HG03097 (cell line): ENCODE data around the gene ST7.
A peak's percentile ranks its signal among the peaks of the same experiment; 100 is the strongest.
"Not testable (repeated sequence)": the region's sequence is repeated elsewhere in the genome, so short reads cannot be mapped to it uniquely, and the experiment has no call there.

ENCODE experiments used
- ATAC-seq: cut with Tn5 transposase; IDR thresholded peaks from one replicate; pipeline ENCODE4 v1.9.1; 2021; ENCODE audit not compliant: unreplicated experiment, low FRiP score

Gene ST7

GRCh38 chr7:117120321-117120720 is 167.0 kb downstream of the ST7 start:
- ATAC-seq, result not testable (repeated sequence)

GRCh38 chr7:117122036-117122435 is 168.7 kb downstream of the ST7 start:
- ATAC-seq, result not testable (repeated sequence)

DNA sequence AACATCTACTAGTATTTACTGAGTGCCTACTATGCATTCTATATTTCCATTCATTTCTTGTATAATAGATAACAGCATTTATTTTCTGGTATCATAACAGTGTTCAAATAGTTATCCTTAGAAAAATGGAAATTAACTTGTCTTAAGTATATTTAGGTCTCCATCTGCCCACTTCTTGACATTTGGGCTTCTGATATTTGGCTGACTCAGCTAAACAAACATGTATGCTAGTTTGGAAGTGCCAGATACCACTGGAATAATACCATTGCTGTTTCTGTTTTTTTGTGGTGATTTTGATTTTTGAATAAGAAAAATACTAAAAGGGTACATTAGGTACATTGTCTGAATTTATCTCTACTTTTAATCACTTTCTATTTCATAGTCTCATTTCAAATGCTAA is 169.2 kb downstream of the ST7 start:
- ATAC-seq, result no peak

- ATAC-seq, result no peak
Measured at GRCh38 chr7:117123311-117123926, 170.1 kb downstream of the ST7 start.

GRCh38 chr7:117124591-117125220 is 171.4 kb downstream of the ST7 start:
- ATAC-seq, result no peak

DNA sequence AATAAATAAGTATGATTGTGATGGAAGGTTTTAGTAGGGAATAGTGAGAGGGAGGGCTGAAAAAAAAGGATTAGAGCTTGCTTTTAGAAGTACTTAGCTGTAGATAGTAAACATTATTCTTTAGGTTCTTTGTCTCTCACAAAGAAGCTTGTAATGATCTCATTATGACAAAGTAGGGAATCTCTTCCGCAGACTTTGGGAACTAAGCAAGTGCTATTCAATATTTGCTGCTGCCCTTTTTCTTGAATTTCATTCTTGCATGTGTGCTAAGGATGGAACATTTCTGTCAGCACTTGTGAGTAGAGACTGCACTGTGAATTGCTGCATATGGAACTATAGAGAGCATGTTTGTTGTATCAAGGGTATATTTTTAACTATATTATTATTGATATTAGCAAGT is 173.4 kb downstream of the ST7 start:
- no peak for ATAC-seq

DNA sequence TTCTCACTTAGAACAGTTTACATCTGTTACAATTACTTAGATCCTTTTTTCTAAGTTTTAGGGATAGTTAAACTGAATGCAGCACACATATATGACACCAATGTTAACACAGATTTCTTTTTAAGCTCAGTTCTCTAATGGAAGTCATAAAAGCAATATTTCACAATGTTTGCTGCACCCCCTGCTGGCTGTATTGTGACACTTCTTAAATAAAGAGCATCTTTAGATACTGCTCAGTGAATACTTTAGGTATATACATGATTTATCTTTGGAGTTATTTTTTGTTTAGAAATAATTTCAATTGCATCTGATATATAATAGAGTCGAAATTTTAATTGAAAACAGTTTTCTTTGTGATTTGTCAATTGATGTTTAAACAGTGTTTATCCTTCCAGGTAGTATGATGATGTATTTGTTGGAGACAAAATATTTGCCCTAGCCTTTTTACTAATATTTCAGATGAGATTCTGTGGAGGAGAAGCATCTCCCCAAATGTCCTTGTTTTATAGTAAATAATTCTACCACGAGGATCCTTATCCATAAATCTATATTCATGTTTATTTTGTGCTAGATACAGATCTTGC is 174.4 kb downstream of the ST7 start:
- no peak for ATAC-seq

DNA sequence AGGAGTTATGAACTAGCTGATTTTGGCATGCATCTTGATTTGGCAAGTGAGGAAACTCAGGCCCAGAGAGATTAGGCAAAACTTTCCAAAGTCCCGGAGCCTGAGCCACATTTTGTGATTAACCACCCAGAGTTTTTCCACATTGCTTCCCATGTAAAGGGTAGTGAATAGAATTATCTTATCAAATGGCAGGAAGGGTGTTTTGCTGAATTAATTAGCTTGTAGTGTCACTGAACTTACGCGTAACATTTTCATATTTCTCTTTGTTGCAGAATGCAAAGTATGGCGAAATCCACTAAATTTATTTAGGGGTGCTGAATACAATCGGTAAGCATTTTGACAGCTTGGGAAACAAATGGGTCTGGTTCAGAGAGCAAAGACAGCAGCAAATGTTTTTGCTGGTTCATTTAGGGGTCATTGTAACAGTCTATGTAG is 176.2 kb downstream of the ST7 start:
- no peak for ATAC-seq

- no peak for ATAC-seq
Measured at GRCh38 chr7:117130262-117130661, 177.0 kb downstream of the ST7 start.

- no peak for ATAC-seq
Measured at GRCh38 chr7:117132321-117133120, 179.2 kb downstream of the ST7 start.

- no peak for ATAC-seq
Measured at GRCh38 chr7:117133125-117133524, 179.8 kb downstream of the ST7 start.

DNA sequence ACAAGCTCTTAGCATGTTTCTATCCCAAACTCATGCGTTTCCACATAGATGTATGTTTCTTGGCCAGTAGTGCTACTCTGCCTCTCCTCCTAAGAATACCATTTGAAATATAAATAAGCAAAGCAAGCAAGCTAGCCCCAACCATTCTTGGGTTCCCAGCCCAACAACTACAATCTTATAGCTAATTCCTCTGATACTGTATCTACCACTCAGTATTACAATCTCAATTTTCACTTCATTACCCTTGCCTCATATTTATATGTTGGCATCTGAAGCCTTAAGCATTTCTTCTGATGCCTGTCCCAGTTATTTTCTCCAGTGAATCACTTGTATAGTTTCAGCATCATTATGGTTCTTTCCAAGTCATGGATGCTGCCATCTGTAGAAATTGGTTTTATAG is 181.1 kb downstream of the ST7 start:
- peak; percentile 10 for ATAC-seq

DNA sequence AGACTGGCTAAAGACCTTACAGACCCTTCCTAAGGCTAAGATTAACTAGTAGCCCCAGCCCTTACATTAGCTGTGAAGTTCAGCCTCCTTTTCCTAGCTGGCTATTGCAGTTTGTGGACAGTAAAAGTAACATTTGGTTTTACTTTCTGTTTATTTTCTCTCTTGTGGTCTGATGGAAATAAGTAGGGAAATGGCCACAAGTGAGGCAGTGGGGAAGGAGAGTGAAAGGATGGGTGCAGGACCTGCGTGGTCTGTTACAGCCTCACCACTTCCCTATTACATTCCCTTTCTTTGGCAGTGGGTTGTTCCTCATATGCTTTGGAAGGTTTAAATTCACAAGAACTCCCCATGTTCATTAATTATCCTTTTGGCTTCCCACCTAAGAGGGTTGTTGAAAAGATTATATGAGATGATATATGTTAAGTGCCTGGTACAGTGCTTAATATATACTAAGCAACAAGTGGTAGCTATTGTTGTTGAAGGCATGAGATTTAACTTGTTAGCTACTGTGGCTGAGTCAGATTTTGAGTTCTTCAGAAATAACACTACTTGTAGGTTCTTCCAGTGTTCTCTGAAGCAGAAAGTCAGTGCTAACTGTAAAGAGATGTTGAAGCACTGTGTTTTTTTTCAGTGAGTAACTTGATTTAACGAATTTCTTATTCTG is 181.7 kb downstream of the ST7 start:
- ATAC-seq, result peak; percentile 59

- no peak for ATAC-seq
Measured at GRCh38 chr7:117135553-117135891, 182.2 kb downstream of the ST7 start.

DNA sequence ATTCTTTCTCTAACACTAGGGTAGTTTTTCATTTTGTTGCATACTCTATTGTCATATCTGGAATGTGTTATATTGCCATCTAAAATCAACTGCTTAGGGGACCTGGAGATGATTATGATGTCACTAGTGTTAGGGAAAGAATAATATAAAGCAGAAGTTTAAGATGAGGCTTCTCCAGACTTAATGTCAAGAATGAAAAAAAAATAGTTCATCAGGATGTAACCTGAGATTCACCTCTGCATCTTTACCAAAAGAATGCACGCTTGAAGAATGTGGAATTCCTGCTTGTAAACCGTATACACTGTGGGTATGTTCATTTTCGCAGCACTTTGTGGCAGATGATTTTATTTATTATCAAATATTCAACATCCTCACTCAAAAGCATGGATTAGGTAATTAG is 184.6 kb downstream of the ST7 start:
- no peak for ATAC-seq

DNA sequence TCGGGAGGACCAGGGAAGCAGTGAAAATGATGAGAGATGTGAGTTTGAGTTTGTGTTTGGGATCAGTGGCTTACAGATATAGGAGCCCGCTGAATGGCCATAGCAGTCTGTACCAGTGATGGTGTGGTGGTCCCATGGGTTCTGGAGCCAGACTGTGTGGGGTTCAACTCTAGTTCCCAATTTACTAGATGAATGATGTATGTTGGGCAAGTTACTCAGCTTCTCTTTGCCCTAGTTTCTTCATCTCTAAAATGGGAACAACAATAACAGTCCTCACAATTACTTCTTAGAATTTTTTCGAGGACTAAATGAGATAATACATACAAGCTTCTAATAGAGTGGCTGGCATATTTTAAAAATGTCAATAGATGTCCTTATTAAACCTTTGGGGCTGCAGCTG is 185.2 kb downstream of the ST7 start:
- ATAC-seq, result no peak

DNA sequence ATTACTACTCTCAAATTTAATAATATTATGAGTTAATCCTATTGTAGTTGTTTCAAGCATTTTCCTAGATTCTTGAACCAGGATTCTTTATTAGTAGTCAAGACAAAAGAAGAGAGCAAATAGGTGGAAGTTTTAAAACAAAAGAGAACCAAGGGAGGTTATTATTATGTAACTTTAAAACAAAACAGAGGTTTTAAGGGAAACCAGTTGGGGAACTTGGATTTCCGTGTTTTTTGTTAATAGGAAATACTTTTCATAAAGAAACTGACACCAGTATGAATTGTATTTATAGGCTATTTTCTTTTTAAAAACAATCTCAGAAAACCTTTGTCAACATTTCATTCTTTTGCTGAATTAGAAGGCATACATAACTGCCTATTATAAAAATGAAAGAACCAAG is 185.7 kb downstream of the ST7 start:
- no peak for ATAC-seq

GRCh38 chr7:117139397-117139984 is 186.2 kb downstream of the ST7 start:
- ATAC-seq, result no peak

GRCh38 chr7:117140921-117141320 is 187.6 kb downstream of the ST7 start:
- ATAC-seq, result no peak

- ATAC-seq, result no peak
Measured at GRCh38 chr7:117143066-117143465, 189.8 kb downstream of the ST7 start.

GRCh38 chr7:117143580-117143979 is 190.3 kb downstream of the ST7 start:
- no peak for ATAC-seq
